ENCODE results near the gene GP9.

GP9 gene

GRCh38 chr3:129026728-129027543 is 33.6 kb upstream of the GP9 start:
- Histone ChIP-seq H3K27ac (ENCODE audit: insufficient read depth in 1 of 2, low read depth in 1 of 2, low read length in 2 of 2, poor library complexity in 1 of 2, severe bottlenecking in 2 of 2) (peak overlapping the region in 1 of 2 experiments; percentile 49), H3K9me3 (ENCODE audit: control extremely low read depth in 1 of 5, control insufficient read depth in 4 of 5, insufficient read depth in 2 of 5, low read depth in 1 of 5, low read length in 4 of 5) (no peaks in the 10 kb centered on the region), H3K4me1 (ENCODE audit: control extremely low read depth in 1 of 4, control insufficient read depth in 4 of 4, insufficient read depth in 4 of 4, low read length in 3 of 4) (peaks cover 0 to 30% (median 22%) of the 10 kb centered on the region in 4 experiments), H3K27me3 (replicated peaks in 2 of 5; ENCODE audit: control insufficient read depth in 4 of 5, insufficient read depth in 5 of 5, low read length in 4 of 5) (no peaks in the 10 kb centered on the region), H3K36me3 (ENCODE audit: control insufficient read depth in 4 of 4, insufficient read depth in 4 of 4, low read length in 3 of 4) (peaks cover 0 to 9% (median 4%) of the 10 kb centered on the region in 4 experiments), H3K4me3 (ENCODE audit: control insufficient read depth in 1 of 7, extremely low read depth in 1 of 7, insufficient read depth in 4 of 7, low read depth in 2 of 7, low read length in 6 of 7) (peak overlapping the region; percentile 35 to 76 (median 55))
- ChIA-PET POLR2A (interaction anchor here (0.6 to 1.6 kb wide), 4 partner anchors 10 to 454 kb away, joined by 3 to 5 read pairs (median 4); no protein-coding TSS in a partner anchor), CTCF (interaction anchor here (0.7 to 7.8 kb wide), 21 partner anchors 11 to 218 kb away, joined by 3 to 46 read pairs (median 4); no protein-coding TSS in a partner anchor)
- 4% methylated on average over 48 of the region's 54 CpGs for WGBS (ENCODE audit: insufficient coverage)
- peak; percentile 93 to 98 (median 97) for DNase-seq

GRCh38 chr3:129027544-129027880 is 33.1 kb upstream of the GP9 start:
- WGBS (ENCODE audit: insufficient coverage) = 78% methylated on average over 14 of the region's 15 CpGs

GRCh38 chr3:129028866-129029265 is 31.7 kb upstream of the GP9 start:
- ChIA-PET CTCF (interaction anchor here (1.1 to 4.8 kb wide), 8 partner anchors 9 to 134 kb away, joined by 3 to 42 read pairs (median 5); partner anchors contain the start of gene GP9), POLR2A (no interaction called here)
- no peak for DNase-seq
- no peaks in the 10 kb centered on the region for H3K27me3 ChIP-seq (replicated peaks in 2 of 5; ENCODE audit: control insufficient read depth in 4 of 5, insufficient read depth in 5 of 5, low read length in 4 of 5)
- peaks cover 0 to 18% (median 12%) of the 10 kb centered on the region in 4 experiments for H3K36me3 ChIP-seq (ENCODE audit: control insufficient read depth in 4 of 4, insufficient read depth in 4 of 4, low read length in 3 of 4)
- WGBS (ENCODE audit: insufficient coverage) = 97% methylated on average over 6 of the region's 13 CpGs
- no peaks in the 10 kb centered on the region for H3K9me3 ChIP-seq (ENCODE audit: control extremely low read depth in 1 of 5, control insufficient read depth in 4 of 5, insufficient read depth in 2 of 5, low read depth in 1 of 5, low read length in 4 of 5)
- H3K27ac ChIP-seq (ENCODE audit: insufficient read depth in 1 of 2, low read depth in 1 of 2, low read length in 2 of 2, poor library complexity in 1 of 2, severe bottlenecking in 2 of 2) = no peak overlapping the region
- H3K4me1 ChIP-seq (ENCODE audit: control extremely low read depth in 1 of 4, control insufficient read depth in 4 of 4, insufficient read depth in 4 of 4, low read length in 3 of 4) = peaks cover 0 to 18% (median 15%) of the 10 kb centered on the region in 4 experiments
- no peak overlapping the region for H3K4me3 ChIP-seq (ENCODE audit: control insufficient read depth in 1 of 7, extremely low read depth in 1 of 7, insufficient read depth in 4 of 7, low read depth in 2 of 7, low read length in 6 of 7)

More at GRCh38 chr3:129027544-129027880, 33.1 kb upstream of the GP9 start:
- POLR2A ChIA-PET = interaction anchor here (0.9 to 1.6 kb wide), 3 partner anchors 9 to 26 kb away, joined by 3 to 5 read pairs (median 5); no protein-coding TSS in a partner anchor
- Histone ChIP-seq H3K9me3 (ENCODE audit: control extremely low read depth in 1 of 5, control insufficient read depth in 4 of 5, insufficient read depth in 2 of 5, low read depth in 1 of 5, low read length in 4 of 5) (no peaks in the 10 kb centered on the region), H3K27ac (ENCODE audit: insufficient read depth in 1 of 2, low read depth in 1 of 2, low read length in 2 of 2, poor library complexity in 1 of 2, severe bottlenecking in 2 of 2) (peak overlapping the region in 1 of 2 experiments; percentile 49), H3K36me3 (ENCODE audit: control insufficient read depth in 4 of 4, insufficient read depth in 4 of 4, low read length in 3 of 4) (peaks cover 0 to 9% (median 5%) of the 10 kb centered on the region in 4 experiments), H3K4me1 (ENCODE audit: control extremely low read depth in 1 of 4, control insufficient read depth in 4 of 4, insufficient read depth in 4 of 4, low read length in 3 of 4) (peaks cover 0 to 26% (median 19%) of the 10 kb centered on the region in 4 experiments), H3K4me3 (ENCODE audit: control insufficient read depth in 1 of 7, extremely low read depth in 1 of 7, insufficient read depth in 4 of 7, low read depth in 2 of 7, low read length in 6 of 7) (peak overlapping the region in 6 of 7 experiments; percentile 35 to 76 (median 62)), H3K27me3 (replicated peaks in 2 of 5; ENCODE audit: control insufficient read depth in 4 of 5, insufficient read depth in 5 of 5, low read length in 4 of 5) (no peaks in the 10 kb centered on the region)
- CTCF ChIA-PET = interaction anchor here (1.1 to 7.8 kb wide), 10 partner anchors 10 to 218 kb away, joined by 3 to 46 read pairs (median 8); no protein-coding TSS in a partner anchor
- DNase-seq = peak in 1 of 3 donors; percentile 15

- Histone ChIP-seq H3K36me3 (ENCODE audit: control insufficient read depth in 4 of 4, insufficient read depth in 4 of 4, low read length in 3 of 4) (peaks cover 0 to 24% (median 12%) of the 10 kb centered on the region in 4 experiments), H3K27ac (ENCODE audit: insufficient read depth in 1 of 2, low read depth in 1 of 2, low read length in 2 of 2, poor library complexity in 1 of 2, severe bottlenecking in 2 of 2) (no peak overlapping the region), H3K4me1 (ENCODE audit: control extremely low read depth in 1 of 4, control insufficient read depth in 4 of 4, insufficient read depth in 4 of 4, low read length in 3 of 4) (peaks cover 0 to 32% (median 26%) of the 10 kb centered on the region in 4 experiments), H3K27me3 (replicated peaks in 2 of 5; ENCODE audit: control insufficient read depth in 4 of 5, insufficient read depth in 5 of 5, low read length in 4 of 5) (no peaks in the 10 kb centered on the region), H3K4me3 (ENCODE audit: control insufficient read depth in 1 of 7, extremely low read depth in 1 of 7, insufficient read depth in 4 of 7, low read depth in 2 of 7, low read length in 6 of 7) (no peak overlapping the region), H3K9me3 (ENCODE audit: control extremely low read depth in 1 of 5, control insufficient read depth in 4 of 5, insufficient read depth in 2 of 5, low read depth in 1 of 5, low read length in 4 of 5) (no peaks in the 10 kb centered on the region)
- CTCF ChIA-PET = interaction anchor here (1.0 to 3.3 kb wide), 8 partner anchors 9 to 60 kb away, joined by 3 to 18 read pairs (median 6); no protein-coding TSS in a partner anchor
- POLR2A ChIA-PET = no interaction called here
- 100% methylated on average over 4 of the region's 4 CpGs for WGBS (ENCODE audit: insufficient coverage)
- DNase-seq = no peak
These were observed 30.0 kb upstream of the GP9 start for GRCh38 chr3:129030611-129031010.

- 90% methylated on average over 8 of the region's 10 CpGs for WGBS (ENCODE audit: insufficient coverage)
- Histone ChIP-seq H3K4me3 (ENCODE audit: control insufficient read depth in 1 of 7, extremely low read depth in 1 of 7, insufficient read depth in 4 of 7, low read depth in 2 of 7, low read length in 6 of 7) (no peak overlapping the region), H3K36me3 (ENCODE audit: control insufficient read depth in 4 of 4, insufficient read depth in 4 of 4, low read length in 3 of 4) (peaks cover 0 to 25% (median 12%) of the 10 kb centered on the region in 4 experiments), H3K9me3 (ENCODE audit: control extremely low read depth in 1 of 5, control insufficient read depth in 4 of 5, insufficient read depth in 2 of 5, low read depth in 1 of 5, low read length in 4 of 5) (no peaks in the 10 kb centered on the region), H3K4me1 (ENCODE audit: control extremely low read depth in 1 of 4, control insufficient read depth in 4 of 4, insufficient read depth in 4 of 4, low read length in 3 of 4) (peaks cover 0 to 33% (median 29%) of the 10 kb centered on the region in 4 experiments), H3K27me3 (replicated peaks in 2 of 5; ENCODE audit: control insufficient read depth in 4 of 5, insufficient read depth in 5 of 5, low read length in 4 of 5) (no peaks in the 10 kb centered on the region), H3K27ac (ENCODE audit: insufficient read depth in 1 of 2, low read depth in 1 of 2, low read length in 2 of 2, poor library complexity in 1 of 2, severe bottlenecking in 2 of 2) (no peak overlapping the region)
- no peak for DNase-seq
- CTCF ChIA-PET = interaction anchor here (1.2 to 3.3 kb wide), 6 partner anchors 8 to 27 kb away, joined by 4 to 18 read pairs (median 7); no protein-coding TSS in a partner anchor
- POLR2A ChIA-PET = no interaction called here
These were observed 28.9 kb upstream of the GP9 start for GRCh38 chr3:129031476-129032215.

- no peak for DNase-seq
- Histone ChIP-seq H3K27me3 (replicated peaks in 2 of 5; ENCODE audit: control insufficient read depth in 4 of 5, insufficient read depth in 5 of 5, low read length in 4 of 5) (no peaks in the 10 kb centered on the region), H3K27ac (ENCODE audit: insufficient read depth in 1 of 2, low read depth in 1 of 2, low read length in 2 of 2, poor library complexity in 1 of 2, severe bottlenecking in 2 of 2) (no peak overlapping the region), H3K4me1 (ENCODE audit: control extremely low read depth in 1 of 4, control insufficient read depth in 4 of 4, insufficient read depth in 4 of 4, low read length in 3 of 4) (peaks cover 0 to 30% (median 23%) of the 10 kb centered on the region in 4 experiments), H3K36me3 (ENCODE audit: control insufficient read depth in 4 of 4, insufficient read depth in 4 of 4, low read length in 3 of 4) (peaks cover 0 to 25% (median 12%) of the 10 kb centered on the region in 4 experiments), H3K4me3 (ENCODE audit: control insufficient read depth in 1 of 7, extremely low read depth in 1 of 7, insufficient read depth in 4 of 7, low read depth in 2 of 7, low read length in 6 of 7) (no peak overlapping the region), H3K9me3 (ENCODE audit: control extremely low read depth in 1 of 5, control insufficient read depth in 4 of 5, insufficient read depth in 2 of 5, low read depth in 1 of 5, low read length in 4 of 5) (no peaks in the 10 kb centered on the region)
- 94% methylated on average over 9 of the region's 14 CpGs for WGBS (ENCODE audit: insufficient coverage)
- ChIA-PET POLR2A (no interaction called here), CTCF (interaction anchor here (1.2 to 2.9 kb wide), 3 partner anchors 16 to 20 kb away, joined by 3 to 13 read pairs (median 5); no protein-coding TSS in a partner anchor)
These were observed 27.9 kb upstream of the GP9 start for GRCh38 chr3:129032716-129033115.
